ENCODE data around the gene ALOX15B.

Gene ALOX15B

GRCh38 chr17:8038954-8039610 lies at the start of gene ALOX15B:
ALOX15B (plus strand) TSS chr17:8039059; CDS start chr17:8039156, 97 bp downstream.
- no peak for DNase-seq

GRCh38 chr17:7989781-7990655 lies 48.8 kb upstream of the ALOX15B start:
- DNase-seq: peak; percentile 84 to 89

GRCh38 chr17:7992516-7992915 lies 46.3 kb upstream of the ALOX15B start:
- DNase-seq: no peak

DNA sequence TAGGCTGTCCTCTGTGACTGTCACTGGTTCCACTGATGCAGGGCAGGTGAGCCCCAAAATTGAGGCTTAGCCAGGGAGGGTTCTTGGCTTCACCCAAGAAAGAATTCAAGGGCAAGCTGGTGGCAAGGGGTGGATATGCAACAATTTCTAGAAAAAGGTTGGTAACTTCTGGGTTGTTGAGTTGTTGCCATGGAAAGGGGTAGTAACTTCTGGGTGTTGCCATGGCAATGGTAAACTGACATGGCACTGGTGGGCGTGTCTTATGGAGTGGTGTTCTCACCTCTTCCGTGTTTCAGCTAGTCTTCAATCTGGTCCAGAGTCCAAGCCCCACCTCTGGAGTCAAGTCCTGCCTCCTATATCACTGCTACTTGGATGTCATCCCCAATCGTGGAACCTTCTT lies 45.9 kb upstream of the ALOX15B start:
- no peak for DNase-seq

DNA sequence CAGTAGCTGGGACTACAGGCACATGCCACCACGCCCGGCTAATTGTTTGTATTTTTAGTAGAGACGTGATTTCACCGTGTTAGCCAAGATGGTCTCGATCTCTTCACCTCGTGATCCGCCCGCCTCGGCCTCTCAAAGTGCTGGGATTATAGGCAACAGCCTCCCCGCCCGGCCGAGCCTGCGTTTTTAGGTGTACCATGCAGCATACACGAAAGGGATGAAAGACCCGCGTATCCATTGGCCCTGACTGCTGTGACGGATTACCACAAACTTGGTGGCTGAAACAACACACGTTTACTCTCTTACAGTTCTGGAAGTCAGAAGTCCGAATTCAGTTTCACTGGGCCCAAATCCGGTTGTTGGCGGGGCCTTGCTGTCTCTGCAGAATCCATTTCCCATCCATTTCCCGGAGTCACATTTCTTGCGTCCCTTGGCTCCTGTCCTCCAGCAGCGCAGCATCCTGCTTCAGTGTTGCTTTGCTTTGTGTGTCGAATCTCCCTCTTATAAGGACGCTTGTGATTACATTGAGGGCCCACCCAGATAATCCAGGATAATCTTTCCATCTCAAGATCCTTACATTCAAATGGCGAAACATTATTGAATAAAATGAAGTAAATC lies 44.8 kb upstream of the ALOX15B start:
- no peak for DNase-seq

DNA sequence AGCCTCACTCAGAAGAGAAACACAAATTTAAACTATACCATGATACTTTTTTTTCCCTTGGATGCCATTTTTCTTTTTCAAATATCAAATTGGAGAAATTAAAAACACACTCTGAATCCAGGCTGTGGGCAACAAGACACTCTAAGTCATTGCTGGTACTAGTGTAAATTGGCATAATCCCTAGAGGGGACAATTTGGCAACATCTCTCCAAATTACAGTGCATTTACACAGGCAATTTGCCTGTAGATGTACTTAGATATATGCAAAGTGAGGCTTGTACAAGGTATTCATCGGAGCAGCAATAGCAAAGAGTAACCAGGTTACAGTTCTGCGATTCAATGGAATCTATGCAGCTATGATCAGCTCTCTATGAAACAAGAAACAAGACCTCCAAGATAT lies 43.1 kb upstream of the ALOX15B start:
- no peak for DNase-seq

DNA sequence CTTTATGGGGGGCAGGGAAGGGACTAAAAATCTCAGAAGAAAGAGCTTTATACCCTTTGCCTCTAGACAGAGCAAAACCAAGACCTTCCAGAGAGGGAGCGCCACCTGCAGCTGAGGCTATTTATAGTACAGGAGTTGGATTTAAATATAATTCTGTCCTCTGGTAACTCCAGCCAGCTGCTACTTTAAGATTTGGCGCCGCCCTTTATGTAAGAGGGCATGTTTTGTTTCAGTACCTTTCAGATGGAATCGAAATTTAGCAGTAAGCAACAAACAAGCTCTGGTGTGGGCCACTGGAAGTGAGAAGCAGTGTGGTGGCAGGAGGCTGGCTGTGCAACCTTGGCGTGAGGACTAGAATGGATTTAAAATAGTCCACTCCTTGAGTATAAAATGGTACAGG lies 41.7 kb upstream of the ALOX15B start:
- DNase-seq: peak; percentile 66 to 82

- no peak for DNase-seq
Observed at GRCh38 chr17:8001976-8002720, 36.7 kb upstream of the ALOX15B start, which contains the start of gene GUCY2D. GUCY2D (plus strand) TSS chr17:8002615; CDS start chr17:8003048, 433 bp downstream.

DNA sequence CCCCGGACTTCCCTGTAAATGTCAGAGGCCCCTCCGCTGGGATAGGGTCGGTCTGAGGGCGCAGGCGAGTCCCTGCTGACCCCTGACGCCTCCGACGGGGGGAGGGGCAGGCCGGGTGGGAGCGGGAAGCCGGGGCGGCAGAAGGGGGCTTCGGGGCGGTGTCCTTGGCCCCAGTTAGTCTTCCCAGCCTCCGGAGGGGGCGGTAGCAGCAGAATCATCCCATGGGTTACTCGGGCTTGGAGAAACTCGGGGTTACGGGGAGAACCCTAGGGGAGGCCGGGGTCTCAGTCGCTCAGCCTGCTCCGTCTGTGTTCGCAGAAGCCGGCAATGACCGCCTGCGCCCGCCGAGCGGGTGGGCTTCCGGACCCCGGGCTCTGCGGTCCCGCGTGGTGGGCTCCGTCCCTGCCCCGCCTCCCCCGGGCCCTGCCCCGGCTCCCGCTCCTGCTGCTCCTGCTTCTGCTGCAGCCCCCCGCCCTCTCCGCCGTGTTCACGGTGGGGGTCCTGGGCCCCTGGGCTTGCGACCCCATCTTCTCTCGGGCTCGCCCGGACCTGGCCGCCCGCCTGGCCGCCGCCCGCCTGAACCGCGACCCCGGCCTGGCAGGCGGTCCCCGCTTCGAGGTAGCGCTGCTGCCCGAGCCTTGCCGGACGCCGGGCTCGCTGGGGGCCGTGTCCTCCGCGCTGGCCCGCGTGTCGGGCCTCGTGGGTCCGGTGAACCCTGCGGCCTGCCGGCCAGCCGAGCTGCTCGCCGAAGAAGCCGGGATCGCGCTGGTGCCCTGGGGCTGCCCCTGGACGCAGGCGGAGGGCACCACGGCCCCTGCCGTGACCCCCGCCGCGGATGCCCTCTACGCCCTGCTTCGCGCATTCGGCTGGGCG lies 35.9 kb upstream of the ALOX15B start:
- no peak for DNase-seq

GRCh38 chr17:8003594-8004181 lies 35.2 kb upstream of the ALOX15B start:
- no peak for DNase-seq

- no peak for DNase-seq
Observed at GRCh38 chr17:8004899-8005298, 34.0 kb upstream of the ALOX15B start.

DNA sequence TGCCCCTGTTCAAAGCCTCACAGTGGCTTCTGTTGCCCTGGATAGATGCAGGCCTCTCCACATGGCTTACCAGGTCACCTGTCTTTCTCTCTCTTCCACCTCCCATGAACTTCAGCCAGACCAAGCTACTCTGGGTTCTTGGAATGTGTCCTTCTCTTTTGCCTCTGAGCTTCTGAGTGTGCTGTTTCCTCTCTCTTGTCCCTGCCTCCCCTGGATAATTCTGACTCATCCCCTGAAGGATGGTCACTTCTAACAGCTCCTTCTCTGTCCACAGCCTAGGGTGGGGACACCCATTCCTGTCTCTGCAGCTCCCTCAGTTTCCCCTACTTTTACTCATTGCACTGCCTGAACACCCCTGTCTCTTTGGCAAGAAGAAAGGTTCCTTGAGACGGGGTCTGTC lies 33.5 kb upstream of the ALOX15B start:
- DNase-seq: no peak

DNA sequence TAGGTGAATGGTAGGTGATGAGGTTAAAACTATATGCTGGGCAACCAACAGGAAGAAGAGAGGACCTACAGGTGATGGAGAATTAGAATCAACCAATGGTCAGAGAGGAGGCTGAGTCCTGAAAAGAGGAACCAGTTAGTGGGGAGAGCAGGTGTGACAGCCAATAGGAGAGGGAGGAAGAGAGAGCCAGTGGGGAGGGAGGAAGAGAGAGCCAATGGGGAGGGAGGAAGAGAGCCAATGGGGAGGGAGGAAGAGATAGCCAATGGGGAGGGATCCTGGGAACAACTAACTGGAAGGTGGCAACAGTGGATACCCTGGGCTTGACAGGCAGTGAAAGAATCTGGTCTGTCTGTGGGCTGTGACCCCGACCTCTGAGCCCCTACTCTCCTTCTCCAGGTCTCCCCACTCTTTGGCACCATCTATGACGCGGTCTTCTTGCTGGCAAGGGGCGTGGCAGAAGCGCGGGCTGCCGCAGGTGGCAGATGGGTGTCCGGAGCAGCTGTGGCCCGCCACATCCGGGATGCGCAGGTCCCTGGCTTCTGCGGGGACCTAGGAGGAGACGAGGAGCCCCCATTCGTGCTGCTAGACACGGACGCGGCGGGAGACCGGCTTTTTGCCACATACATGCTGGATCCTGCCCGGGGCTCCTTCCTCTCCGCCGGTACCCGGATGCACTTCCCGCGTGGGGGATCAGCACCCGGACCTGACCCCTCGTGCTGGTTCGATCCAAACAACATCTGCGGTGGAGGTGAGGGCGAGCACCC lies 32.7 kb upstream of the ALOX15B start:
- peak in 1 of 2 experiments; percentile 6 for DNase-seq

DNA sequence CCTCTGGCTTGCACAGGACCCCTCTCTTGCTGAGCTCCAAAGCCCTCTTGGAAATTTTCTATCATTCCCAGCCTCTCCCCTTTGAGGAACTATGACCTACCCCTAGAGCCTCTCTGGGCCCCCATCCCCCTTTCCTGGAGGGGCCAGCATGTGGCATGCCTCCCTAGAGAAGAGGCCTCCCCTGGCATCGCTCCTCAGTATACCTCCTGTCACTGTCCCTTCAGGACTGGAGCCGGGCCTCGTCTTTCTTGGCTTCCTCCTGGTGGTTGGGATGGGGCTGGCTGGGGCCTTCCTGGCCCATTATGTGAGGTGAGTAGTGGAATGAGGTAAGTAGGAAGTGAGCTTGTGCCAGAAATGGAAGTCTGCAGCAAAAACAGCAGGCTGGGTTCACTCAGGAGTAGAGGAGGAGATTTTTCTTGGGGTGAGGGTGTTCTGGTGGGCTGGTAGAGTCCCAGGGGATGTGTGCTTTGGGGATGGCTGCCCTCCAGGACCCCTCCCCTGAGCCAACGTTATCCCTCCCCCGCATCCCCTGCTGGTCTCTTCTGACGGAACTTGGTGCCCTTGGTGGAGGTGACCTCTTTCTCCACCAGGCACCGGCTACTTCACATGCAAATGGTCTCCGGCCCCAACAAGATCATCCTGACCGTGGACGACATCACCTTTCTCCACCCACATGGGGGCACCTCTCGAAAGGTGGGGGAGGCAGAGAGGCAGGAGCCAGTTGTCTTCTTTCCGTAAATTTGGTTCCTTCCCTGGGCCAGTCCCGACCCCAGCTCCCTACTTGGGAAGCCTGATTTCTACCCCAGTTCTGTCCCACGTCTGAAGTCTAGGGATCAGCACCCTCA lies 31.8 kb upstream of the ALOX15B start:
- no peak for DNase-seq

DNA sequence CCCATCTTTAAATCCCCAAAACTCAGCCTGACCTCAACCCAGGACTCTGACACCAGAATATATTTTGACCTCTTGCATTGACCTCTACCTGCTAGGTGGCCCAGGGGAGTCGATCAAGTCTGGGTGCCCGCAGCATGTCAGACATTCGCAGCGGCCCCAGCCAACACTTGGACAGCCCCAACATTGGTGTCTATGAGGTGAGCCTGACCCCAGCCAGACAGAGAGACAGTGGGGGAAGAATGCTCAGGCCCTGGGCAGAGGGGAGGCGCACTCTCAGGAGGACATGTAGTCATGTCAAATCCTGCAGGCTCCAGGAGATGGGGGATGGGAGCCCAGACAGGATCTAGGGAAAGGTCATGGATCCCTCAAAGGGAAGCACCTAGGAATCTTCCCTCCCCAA lies 31.0 kb upstream of the ALOX15B start:
- DNase-seq: no peak

DNA sequence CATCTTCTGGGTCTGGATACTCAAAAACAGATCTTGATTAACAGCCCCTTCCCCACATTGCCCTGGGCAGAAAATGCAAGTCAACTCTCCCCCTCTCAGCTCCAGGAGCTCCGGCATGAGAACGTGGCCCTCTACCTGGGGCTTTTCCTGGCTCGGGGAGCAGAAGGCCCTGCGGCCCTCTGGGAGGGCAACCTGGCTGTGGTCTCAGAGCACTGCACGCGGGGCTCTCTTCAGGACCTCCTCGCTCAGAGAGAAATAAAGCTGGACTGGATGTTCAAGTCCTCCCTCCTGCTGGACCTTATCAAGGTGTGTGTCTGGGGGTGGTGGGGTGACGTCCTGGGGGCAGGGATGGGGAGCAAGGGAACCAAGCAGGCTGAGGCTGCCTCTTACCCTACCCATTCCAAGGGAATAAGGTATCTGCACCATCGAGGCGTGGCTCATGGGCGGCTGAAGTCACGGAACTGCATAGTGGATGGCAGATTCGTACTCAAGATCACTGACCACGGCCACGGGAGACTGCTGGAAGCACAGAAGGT lies 26.7 kb upstream of the ALOX15B start:
- no peak for DNase-seq

GRCh38 chr17:8012996-8013640 lies 25.7 kb upstream of the ALOX15B start:
- DNase-seq: no peak

DNA sequence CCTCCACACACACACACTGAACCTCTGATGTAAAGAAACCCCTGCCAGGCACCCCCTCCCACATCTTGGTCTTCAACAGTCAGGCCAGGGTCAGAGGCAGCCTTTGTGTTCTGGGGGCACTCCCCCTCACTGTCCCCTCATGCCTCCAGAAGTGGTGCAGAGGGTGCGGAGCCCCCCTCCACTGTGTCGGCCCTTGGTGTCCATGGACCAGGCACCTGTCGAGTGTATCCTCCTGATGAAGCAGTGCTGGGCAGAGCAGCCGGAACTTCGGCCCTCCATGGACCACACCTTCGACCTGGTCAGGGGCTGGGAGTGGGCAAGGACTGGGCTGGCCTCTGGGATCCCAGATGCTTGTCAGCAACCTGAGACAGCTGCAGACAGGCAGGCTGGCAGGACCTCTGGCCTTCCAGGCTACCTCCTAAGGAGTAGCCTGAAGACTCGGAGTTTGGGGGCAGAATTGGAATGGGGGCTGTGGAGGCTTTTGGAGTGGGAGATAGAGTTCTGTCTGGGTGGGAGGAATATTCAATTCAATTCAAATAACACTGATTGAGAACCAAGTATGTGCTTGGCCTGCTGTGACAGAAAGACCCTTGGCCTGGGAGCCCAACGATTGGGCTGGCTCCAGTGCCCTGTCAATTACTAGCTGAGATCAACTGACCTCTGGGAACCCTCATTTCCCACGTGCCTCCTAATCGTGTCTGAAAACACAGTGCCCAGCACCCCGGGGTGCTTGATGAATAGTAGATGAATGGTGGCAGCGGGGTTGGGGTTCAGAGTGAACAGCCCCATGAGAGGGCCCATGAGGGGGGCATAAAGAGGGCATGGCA lies 24.9 kb upstream of the ALOX15B start:
- no peak for DNase-seq

Measured in SHP77 (cell line).